ENCODE results near the gene AMFR. TPM values are rescaled to one million over a fixed set of nuclear protein-coding genes. Genes with fewer than 3 reads are reported as not detected.

The AMFR gene
- total and polyA plus RNA-seq, 2 of the 13 experiments (the other 11 are each of a cell fraction or from before 2014, with no cell fraction given) = 52.9 to 108 TPM

DNA sequence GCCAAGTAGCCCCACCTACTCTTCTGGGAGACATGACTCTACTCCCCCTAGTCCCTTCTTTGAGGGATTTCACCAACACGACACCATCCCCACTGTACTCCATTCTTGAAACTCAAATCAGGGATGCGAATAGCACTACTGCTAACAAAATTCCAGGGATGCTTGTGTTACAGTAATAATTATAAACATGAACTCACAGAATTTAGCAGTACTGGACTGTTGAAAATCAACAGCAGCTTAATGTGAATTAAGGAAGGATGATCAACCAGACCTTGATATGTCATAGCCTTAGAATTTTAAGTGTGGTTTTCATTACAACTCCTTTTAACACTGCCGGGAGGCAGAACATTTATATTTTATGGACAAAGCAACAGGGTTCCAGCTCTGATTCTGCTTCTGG lies 37.9 kb downstream of the AMFR start:
- no peak overlapping the region for H3K9ac ChIP-seq (ENCODE audit: insufficient read depth, low read depth, low read length)
- ATAC-seq = no peak
- no peaks in the 10 kb centered on the region for H3K27me3 ChIP-seq (ENCODE audit: control insufficient read depth in 1 of 2, insufficient read depth in 2 of 2, low read length in 2 of 2)
- ChIA-PET CTCF (ENCODE audit: low intra/inter-chr PET ratio, low total read pairs) (no interaction called here), POLR2A (no interaction called here)
- BruUV-seq (replicated peaks) = no TSS peak
- no peak for FAIRE-seq
- in situ Hi-C loops (cut with HindIII; ENCODE audit: extremely low pct_ligation_motif_present, low pct_unique_long_range_greater_than_20kb) (no loop called here), intact Hi-C loops (cut with micrococcal nuclease; ENCODE audit: unreplicated experiment) (no loop called here)
- 96% methylated on average over 3 of the region's 3 CpGs for WGBS (ENCODE audit: low lambda C conversion rate)
- no peaks in the 10 kb centered on the region for H3K9me3 ChIP-seq (ENCODE audit: low read length)
- no peaks in the 10 kb centered on the region for H3K79me2 ChIP-seq (ENCODE audit: insufficient read depth, low read length)
- TF ChIP-seq SMARCC2 (IDR thresholded peaks at IDR 0.05) (no peak), TAF1 (CRISPR knock-in tag; IDR thresholded peaks at IDR 0.05) (no peak), ZBTB1 (CRISPR knock-in tag; IDR thresholded peaks at IDR 0.05; ENCODE audit: borderline replicate concordance) (no peak), SIN3B (IDR thresholded peaks at IDR 0.05; ENCODE audit: low read length) (no peak), HNRNPK (IDR thresholded peaks at IDR 0.05; ENCODE audit: low read depth, low read length, poor library complexity, severe bottlenecking) (no peak), NONO (IDR thresholded peaks at IDR 0.05) (no peak), NONO (CRISPR knock-in tag; conservative IDR thresholded peaks at IDR 0.05) (no peak), ZNF772 (CRISPR knock-in tag; IDR thresholded peaks at IDR 0.05) (no peak)
- TF ChIP-seq, protein P1, sequence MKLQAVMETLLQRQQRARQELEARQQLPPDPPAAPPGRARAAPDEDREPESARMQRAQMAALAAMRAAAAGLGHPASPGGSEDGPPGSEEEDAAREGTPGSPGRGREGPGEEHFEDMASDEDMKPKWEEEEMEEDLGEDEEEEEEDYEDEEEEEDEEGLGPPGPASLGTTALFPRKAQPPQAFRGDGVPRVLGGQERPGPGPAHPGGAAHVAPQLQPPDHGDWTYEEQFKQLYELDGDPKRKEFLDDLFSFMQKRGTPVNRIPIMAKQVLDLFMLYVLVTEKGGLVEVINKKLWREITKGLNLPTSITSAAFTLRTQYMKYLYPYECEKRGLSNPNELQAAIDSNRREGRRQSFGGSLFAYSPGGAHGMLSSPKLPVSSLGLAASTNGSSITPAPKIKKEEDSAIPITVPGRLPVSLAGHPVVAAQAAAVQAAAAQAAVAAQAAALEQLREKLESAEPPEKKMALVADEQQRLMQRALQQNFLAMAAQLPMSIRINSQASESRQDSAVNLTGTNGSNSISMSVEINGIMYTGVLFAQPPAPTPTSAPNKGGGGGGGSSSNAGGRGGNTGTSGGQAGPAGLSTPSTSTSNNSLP (IDR thresholded peaks at IDR 0.05; ENCODE audit: low read depth, low read length) = no peak
- TF ChIP-seq, protein P2, sequence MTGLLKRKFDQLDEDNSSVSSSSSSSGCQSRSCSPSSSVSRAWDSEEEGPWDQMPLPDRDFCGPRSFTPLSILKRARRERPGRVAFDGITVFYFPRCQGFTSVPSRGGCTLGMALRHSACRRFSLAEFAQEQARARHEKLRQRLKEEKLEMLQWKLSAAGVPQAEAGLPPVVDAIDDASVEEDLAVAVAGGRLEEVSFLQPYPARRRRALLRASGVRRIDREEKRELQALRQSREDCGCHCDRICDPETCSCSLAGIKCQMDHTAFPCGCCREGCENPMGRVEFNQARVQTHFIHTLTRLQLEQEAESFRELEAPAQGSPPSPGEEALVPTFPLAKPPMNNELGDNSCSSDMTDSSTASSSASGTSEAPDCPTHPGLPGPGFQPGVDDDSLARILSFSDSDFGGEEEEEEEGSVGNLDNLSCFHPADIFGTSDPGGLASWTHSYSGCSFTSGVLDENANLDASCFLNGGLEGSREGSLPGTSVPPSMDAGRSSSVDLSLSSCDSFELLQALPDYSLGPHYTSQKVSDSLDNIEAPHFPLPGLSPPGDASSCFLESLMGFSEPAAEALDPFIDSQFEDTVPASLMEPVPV (CRISPR knock-in tag; IDR thresholded peaks at IDR 0.05) = no peak
- TF ChIP-seq, protein P3, sequence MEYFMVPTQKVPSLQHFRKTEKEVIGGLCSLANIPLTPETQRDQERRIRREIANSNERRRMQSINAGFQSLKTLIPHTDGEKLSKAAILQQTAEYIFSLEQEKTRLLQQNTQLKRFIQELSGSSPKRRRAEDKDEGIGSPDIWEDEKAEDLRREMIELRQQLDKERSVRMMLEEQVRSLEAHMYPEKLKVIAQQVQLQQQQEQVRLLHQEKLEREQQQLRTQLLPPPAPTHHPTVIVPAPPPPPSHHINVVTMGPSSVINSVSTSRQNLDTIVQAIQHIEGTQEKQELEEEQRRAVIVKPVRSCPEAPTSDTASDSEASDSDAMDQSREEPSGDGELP (IDR thresholded peaks at IDR 0.05; ENCODE audit: borderline replicate concordance, low read depth) = no peak
- TF ChIP-seq, protein P4, sequence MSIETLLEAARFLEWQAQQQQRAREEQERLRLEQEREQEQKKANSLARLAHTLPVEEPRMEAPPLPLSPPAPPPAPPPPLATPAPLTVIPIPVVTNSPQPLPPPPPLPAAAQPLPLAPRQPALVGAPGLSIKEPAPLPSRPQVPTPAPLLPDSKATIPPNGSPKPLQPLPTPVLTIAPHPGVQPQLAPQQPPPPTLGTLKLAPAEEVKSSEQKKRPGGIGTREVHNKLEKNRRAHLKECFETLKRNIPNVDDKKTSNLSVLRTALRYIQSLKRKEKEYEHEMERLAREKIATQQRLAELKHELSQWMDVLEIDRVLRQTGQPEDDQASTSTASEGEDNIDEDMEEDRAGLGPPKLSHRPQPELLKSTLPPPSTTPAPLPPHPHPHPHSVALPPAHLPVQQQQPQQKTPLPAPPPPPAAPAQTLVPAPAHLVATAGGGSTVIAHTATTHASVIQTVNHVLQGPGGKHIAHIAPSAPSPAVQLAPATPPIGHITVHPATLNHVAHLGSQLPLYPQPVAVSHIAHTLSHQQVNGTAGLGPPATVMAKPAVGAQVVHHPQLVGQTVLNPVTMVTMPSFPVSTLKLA (IDR thresholded peaks at IDR 0.05) = no peak
- TF ChIP-seq, protein P5, sequence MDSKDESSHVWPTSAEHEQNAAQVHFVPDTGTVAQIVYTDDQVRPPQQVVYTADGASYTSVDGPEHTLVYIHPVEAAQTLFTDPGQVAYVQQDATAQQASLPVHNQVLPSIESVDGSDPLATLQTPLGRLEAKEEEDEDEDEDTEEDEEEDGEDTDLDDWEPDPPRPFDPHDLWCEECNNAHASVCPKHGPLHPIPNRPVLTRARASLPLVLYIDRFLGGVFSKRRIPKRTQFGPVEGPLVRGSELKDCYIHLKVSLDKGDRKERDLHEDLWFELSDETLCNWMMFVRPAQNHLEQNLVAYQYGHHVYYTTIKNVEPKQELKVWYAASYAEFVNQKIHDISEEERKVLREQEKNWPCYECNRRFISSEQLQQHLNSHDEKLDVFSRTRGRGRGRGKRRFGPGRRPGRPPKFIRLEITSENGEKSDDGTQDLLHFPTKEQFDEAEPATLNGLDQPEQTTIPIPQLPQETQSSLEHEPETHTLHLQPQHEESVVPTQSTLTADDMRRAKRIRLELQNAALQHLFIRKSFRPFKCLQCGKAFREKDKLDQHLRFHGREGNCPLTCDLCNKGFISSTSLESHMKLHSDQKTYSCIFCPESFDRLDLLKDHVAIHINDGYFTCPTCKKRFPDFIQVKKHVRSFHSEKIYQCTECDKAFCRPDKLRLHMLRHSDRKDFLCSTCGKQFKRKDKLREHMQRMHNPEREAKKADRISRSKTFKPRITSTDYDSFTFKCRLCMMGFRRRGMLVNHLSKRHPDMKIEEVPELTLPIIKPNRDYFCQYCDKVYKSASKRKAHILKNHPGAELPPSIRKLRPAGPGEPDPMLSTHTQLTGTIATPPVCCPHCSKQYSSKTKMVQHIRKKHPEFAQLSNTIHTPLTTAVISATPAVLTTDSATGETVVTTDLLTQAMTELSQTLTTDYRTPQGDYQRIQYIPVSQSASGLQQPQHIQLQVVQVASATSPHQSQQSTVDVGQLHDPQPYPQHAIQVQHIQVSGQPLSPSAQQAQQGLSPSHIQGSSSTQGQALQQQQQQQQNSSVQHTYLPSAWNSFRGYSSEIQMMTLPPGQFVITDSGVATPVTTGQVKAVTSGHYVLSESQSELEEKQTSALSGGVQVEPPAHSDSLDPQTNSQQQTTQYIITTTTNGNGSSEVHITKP (CRISPR knock-in tag; IDR thresholded peaks at IDR 0.05; ENCODE audit: low read depth) = no peak
- H2AFZ ChIP-seq (ENCODE audit: low read length) = no peak overlapping the region
- H3K27ac ChIP-seq (ENCODE audit: extremely low read length, insufficient read depth, low read length) = no peak overlapping the region
- peaks cover 23% of the 10 kb centered on the region for H3K4me1 ChIP-seq (ENCODE audit: insufficient read depth, low read length)
- DNase-seq (ENCODE audit: low spot score) = no peak
- H3K36me3 ChIP-seq (replicated peaks in 1 of 2; ENCODE audit: control insufficient read depth in 1 of 2, insufficient read depth in 2 of 2, low read length in 2 of 2) = peaks cover 20 to 73% of the 10 kb centered on the region in 2 experiments
- H3K4me3 ChIP-seq (replicated peaks in 1 of 3; ENCODE audit: insufficient read depth in 1 of 3, low read depth in 2 of 3, low read length in 3 of 3) = no peak overlapping the region
- no peak overlapping the region for H3K4me2 ChIP-seq (ENCODE audit: low read depth, low read length)
- no peaks in the 10 kb centered on the region for H4K20me1 ChIP-seq (ENCODE audit: insufficient read depth, low read length)
